ENCODE results near the gene NOTCH3. TPM values are rescaled to one million over a fixed set of nuclear protein-coding genes. Genes with fewer than 3 reads are reported as not detected.
A peak's percentile ranks its signal among the peaks of the same experiment; 100 is the strongest.

Gene NOTCH3
- total RNA-seq, 6 experiments from 2014 or later: 3.4 to 18.0 (median 13.1) TPM

DNA sequence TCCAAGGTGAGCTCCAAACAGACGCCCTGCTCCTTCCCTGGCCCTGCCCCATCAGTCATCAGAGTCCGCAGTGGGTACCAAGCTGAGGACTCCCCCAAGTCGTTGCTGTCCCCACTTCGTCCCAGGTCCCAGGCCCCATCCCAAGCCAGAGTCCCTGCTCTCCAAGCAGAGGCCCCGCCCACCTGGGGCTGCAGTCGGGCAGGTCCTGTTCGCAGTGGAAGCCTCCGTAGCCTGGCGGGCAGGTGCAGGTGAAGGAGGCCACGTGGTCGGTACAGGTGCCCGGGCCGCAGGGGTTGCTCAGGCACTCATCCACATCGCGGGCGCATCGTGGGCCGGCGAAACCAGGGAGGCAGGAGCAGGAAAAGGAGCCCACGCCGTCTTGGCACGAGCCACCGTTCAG, 19.4 kb downstream of the NOTCH3 start:
- Mint-ChIP-seq H3K9me3 (no peaks in the 10 kb centered on the region), H3K27ac (no peak overlapping the region), H3K27me3 (ENCODE audit: insufficient read depth) (no peaks in the 10 kb centered on the region), H3K4me1 (ENCODE audit: low read depth) (peaks cover 7% of the 10 kb centered on the region), H3K36me3 (ENCODE audit: low read depth) (no peaks in the 10 kb centered on the region), H3K4me3 (no peak overlapping the region)
- DNase-seq: no peak
- TF ChIP-seq, protein P1, sequence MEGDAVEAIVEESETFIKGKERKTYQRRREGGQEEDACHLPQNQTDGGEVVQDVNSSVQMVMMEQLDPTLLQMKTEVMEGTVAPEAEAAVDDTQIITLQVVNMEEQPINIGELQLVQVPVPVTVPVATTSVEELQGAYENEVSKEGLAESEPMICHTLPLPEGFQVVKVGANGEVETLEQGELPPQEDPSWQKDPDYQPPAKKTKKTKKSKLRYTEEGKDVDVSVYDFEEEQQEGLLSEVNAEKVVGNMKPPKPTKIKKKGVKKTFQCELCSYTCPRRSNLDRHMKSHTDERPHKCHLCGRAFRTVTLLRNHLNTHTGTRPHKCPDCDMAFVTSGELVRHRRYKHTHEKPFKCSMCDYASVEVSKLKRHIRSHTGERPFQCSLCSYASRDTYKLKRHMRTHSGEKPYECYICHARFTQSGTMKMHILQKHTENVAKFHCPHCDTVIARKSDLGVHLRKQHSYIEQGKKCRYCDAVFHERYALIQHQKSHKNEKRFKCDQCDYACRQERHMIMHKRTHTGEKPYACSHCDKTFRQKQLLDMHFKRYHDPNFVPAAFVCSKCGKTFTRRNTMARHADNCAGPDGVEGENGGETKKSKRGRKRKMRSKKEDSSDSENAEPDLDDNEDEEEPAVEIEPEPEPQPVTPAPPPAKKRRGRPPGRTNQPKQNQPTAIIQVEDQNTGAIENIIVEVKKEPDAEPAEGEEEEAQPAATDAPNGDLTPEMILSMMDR (IDR thresholded peaks at IDR 0.05): no peak

GRCh38 chr19:15180451-15181390, 20.1 kb downstream of the NOTCH3 start:
- Mint-ChIP-seq H3K27me3 (ENCODE audit: insufficient read depth) (no peaks in the 10 kb centered on the region), H3K27ac (no peak overlapping the region), H3K4me3 (no peak overlapping the region), H3K4me1 (ENCODE audit: low read depth) (peaks cover 7% of the 10 kb centered on the region), H3K9me3 (no peaks in the 10 kb centered on the region), H3K36me3 (ENCODE audit: low read depth) (no peaks in the 10 kb centered on the region)
- no peak for DNase-seq
- TF ChIP-seq, protein P1 (IDR thresholded peaks at IDR 0.05): no peak

DNA sequence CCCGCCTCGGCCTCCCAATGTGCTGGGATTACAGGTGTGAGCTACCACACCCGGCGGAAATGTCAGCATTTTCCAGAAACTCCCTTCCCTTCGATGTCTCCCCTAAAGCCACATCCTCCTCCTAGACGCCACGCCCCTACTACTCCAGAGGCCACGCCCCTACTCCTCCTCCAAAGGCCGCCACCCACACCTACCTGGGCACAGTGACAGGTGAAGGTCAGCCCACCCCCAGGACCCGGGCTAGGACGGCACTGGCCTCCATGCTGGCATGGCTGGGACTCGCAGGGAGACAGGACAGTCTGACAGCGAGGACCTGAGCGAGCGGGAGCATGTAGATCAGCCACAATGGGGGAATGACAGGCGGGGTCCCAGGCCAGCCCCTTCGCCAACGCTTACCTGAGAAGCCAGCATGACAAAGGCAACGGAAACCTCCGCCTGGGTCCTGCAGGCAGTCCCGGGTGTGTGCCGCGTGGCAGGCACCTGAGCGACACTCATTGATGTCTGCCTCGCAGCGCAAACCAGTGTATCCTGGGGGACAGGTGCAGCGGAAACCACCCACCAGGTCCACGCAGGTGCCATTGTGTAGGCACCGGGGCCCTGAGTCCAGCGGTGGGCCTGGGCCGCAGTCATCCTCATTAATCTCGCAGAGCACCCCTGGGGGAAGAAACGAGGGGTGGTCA, 22.0 kb downstream of the NOTCH3 start:
- TF ChIP-seq, protein P1 (IDR thresholded peaks at IDR 0.05): no peak
- no peak overlapping the region for H3K27ac Mint-ChIP-seq

GRCh38 chr19:15177269-15178116, 23.3 kb downstream of the NOTCH3 start:
- Mint-ChIP-seq H3K27me3 (ENCODE audit: insufficient read depth) (no peaks in the 10 kb centered on the region), H3K36me3 (ENCODE audit: low read depth) (no peaks in the 10 kb centered on the region), H3K27ac (no peak overlapping the region), H3K4me1 (ENCODE audit: low read depth) (peaks cover 7% of the 10 kb centered on the region), H3K4me3 (peak overlapping the region; percentile 65), H3K9me3 (no peaks in the 10 kb centered on the region)
- DNase-seq: peak; percentile 57
- TF ChIP-seq, protein P1 (IDR thresholded peaks at IDR 0.05): peak; percentile 97

More for the DNA sequence above, 22.0 kb downstream of the NOTCH3 start:
- H3K36me3 Mint-ChIP-seq (ENCODE audit: low read depth): no peaks in the 10 kb centered on the region
- no peaks in the 10 kb centered on the region for H3K9me3 Mint-ChIP-seq
- H3K27me3 Mint-ChIP-seq (ENCODE audit: insufficient read depth): no peaks in the 10 kb centered on the region
- DNase-seq: no peak
- peaks cover 7% of the 10 kb centered on the region for H3K4me1 Mint-ChIP-seq (ENCODE audit: low read depth)
- H3K4me3 Mint-ChIP-seq: no peak overlapping the region

DNA sequence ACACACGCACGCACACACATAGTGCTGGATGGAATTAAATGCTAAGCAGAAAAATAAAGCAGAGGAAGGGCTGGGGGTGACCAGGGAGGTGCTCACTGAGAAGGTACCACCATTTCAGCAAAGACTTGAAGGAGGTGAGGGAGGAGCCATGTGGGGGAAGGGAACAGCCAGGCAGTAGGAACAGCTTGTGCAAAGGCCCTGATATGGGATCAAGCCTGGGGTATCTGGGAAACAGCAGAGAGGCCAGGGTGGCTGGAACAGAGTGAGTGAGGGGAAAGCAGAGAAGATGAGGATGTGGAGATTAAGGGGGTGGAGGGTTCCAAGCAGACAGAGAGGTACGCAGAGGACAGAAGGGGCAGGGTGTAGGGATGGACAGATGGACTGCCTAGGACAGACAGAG, 25.2 kb downstream of the NOTCH3 start:
- H3K4me3 Mint-ChIP-seq: no peak overlapping the region
- peaks cover 5% of the 10 kb centered on the region; the same call in 1 of the 2 replicates for H3K36me3 Mint-ChIP-seq (ENCODE audit: low read depth)
- H3K27ac Mint-ChIP-seq: no peak overlapping the region
- DNase-seq: no peak
- no peaks in the 10 kb centered on the region for H3K9me3 Mint-ChIP-seq
- H3K27me3 Mint-ChIP-seq (ENCODE audit: insufficient read depth): no peaks in the 10 kb centered on the region; the same call in 1 of the 2 replicates
- H3K4me1 Mint-ChIP-seq (ENCODE audit: low read depth): peaks cover 7% of the 10 kb centered on the region
- TF ChIP-seq, protein P1 (IDR thresholded peaks at IDR 0.05): no peak

Data from HFFc6 (cell line).